HCT116 (cell line): ENCODE results near the gene TMEM266. TPM values are rescaled to one million over a fixed set of nuclear protein-coding genes. Genes with fewer than 3 reads are reported as not detected.
A peak's percentile ranks its signal among the peaks of the same experiment; 100 is the strongest.

Source experiments
- ATAC-seq: fragments of 200-7000 bp; cut with Tn5 transposase; 2 replicates; pipeline ENCODE4 v1.9.1; 2020; ENCODE audit warnings: mild to moderate bottlenecking, moderate library complexity
- BruUV-seq: library from RNA; stranded (reverse); fragments of 400-500 nt; replicated peaks from 2 replicates; lab custom pipeline; 2021; lab: Mats Ljungman, UMichigan
- CTCF ChIA-PET: fragments of 300-600 bp; sonication (Branson Sonifier 250); formaldehyde crosslinking; loops from one replicate; lab custom pipeline; 2021; ENCODE audit warnings: antibody characterized with exemption; lab: Charles Lee
- POLR2A ChIA-PET: fragments of 300-600, 350-600 bp; sonication (Branson Sonifier 250); formaldehyde crosslinking; loops from one replicate; lab custom pipeline; 2021; ENCODE audit warnings: antibody characterized with exemption; lab: Charles Lee
- RAD21 ChIA-PET, 2 experiments: fragments of 300-600 bp; sonication (Branson Sonifier 250); formaldehyde crosslinking; loops; one replicate each; lab custom pipeline; 2023; ENCODE audit warnings: low total read pairs in 2 of 2; ENCODE audit not compliant: uncharacterized antibody in 2 of 2, unreplicated experiment in 2 of 2, low non-redundant PET in 1 of 2; lab: Charles Lee
- DNase-seq: peaks from one replicate; pipeline ENCODE4 v3.0.0-alpha.2; 2010; ENCODE audit warnings: low read depth, low spot score
- H2AFZ ChIP-seq: fragments of 200-600 bp; shearing (Covaris generic), sonication (generic); 2 replicates; pipeline ENCODE4 v1.6.1; 2017; ENCODE audit warnings: low read depth, mixed run types, mixed read lengths, antibody characterized with exemption, low read length; ENCODE audit not compliant: poor library complexity, severe bottlenecking
- H3K27ac ChIP-seq: 2 replicates; pipeline ENCODE4 v1.5.1; 2012; ENCODE audit warnings: low read depth, low read length
- H3K27me3 ChIP-seq: fragments of 200-600 bp; sonication (generic); 2 replicates; pipeline ENCODE4 v1.6.1; 2016; ENCODE audit warnings: mixed run types, low read length, mixed read lengths; ENCODE audit not compliant: insufficient read depth
- H3K36me3 ChIP-seq, 2 experiments: fragments of 200-500 bp in 1 of 2; fragments of 200-600 bp in 1 of 2; sonication (Bioruptor generic) in 1 of 2; sonication (generic) in 1 of 2; 2 replicates each; pipeline versions ENCODE4 v1.5.1 to v1.6.1; 2014 to 2016; ENCODE audit warnings: low read length in 2 of 2, inconsistent platforms in 1 of 2, mixed read lengths in 1 of 2, mixed run types in 1 of 2; ENCODE audit not compliant: insufficient read depth in 2 of 2, control insufficient read depth in 1 of 2
- H3K4me1 ChIP-seq, 2 experiments: fragments of 200-600 bp in 1 of 2; sonication (generic) in 1 of 2; 2 replicates each; pipeline versions ENCODE4 v1.5.1 to v1.6.1; 2012 to 2017; ENCODE audit warnings: low read length in 2 of 2, inconsistent platforms in 1 of 2, mild to moderate bottlenecking in 1 of 2, mixed read lengths in 1 of 2, mixed run types in 1 of 2, moderate library complexity in 1 of 2; ENCODE audit not compliant: insufficient read depth in 2 of 2, control insufficient read depth in 1 of 2
- H3K4me2 ChIP-seq: fragments of 200-600 bp; sonication (generic); 2 replicates; pipeline ENCODE4 v1.6.1; 2017; ENCODE audit warnings: mixed run types, low read length, mixed read lengths
- H3K4me3 ChIP-seq, 2 experiments: fragments of 200-600 bp in 1 of 2; sonication (generic) in 1 of 2; replicated peaks in 1 of 2; 2 replicates each; pipeline ENCODE4 v1.5.1; 2011 to 2016; ENCODE audit warnings: low read length in 2 of 2, control low read depth in 1 of 2, low read depth in 1 of 2, mild to moderate bottlenecking in 1 of 2, mixed read lengths in 1 of 2, mixed run types in 1 of 2
- H3K79me2 ChIP-seq: fragments of 200-600 bp; sonication (generic); 2 replicates; pipeline ENCODE4 v1.6.1; 2017; ENCODE audit warnings: mild to moderate bottlenecking, mixed run types, low read length, moderate library complexity, mixed read lengths; ENCODE audit not compliant: insufficient read depth
- H3K9ac ChIP-seq: fragments of 200-600 bp; sonication (generic); 2 replicates; pipeline ENCODE4 v1.6.1; 2016; ENCODE audit warnings: low read length, mixed read lengths
- H3K9me2 ChIP-seq: fragments of 200-600 bp; sonication (generic), shearing (Covaris generic); 2 replicates; pipeline ENCODE4 v1.6.1; 2017; ENCODE audit warnings: mixed run types, mild to moderate bottlenecking, moderate library complexity; ENCODE audit not compliant: insufficient read depth
- H3K9me3 ChIP-seq, 2 experiments: fragments of 200-500 bp in 1 of 2; fragments of 200-600 bp in 1 of 2; sonication (Bioruptor generic) in 1 of 2; sonication (generic) in 1 of 2; 2 replicates each; pipeline ENCODE4 v1.6.1; 2014 to 2017; ENCODE audit warnings: low read length in 2 of 2, mixed read lengths in 2 of 2, inconsistent platforms in 1 of 2, low read depth in 1 of 2, mild to moderate bottlenecking in 1 of 2, mixed run types in 1 of 2, moderate library complexity in 1 of 2; ENCODE audit not compliant: control insufficient read depth in 1 of 2, insufficient read depth in 1 of 2
- H4K20me1 ChIP-seq: fragments of 200-600 bp; sonication (generic), shearing (Covaris generic); 2 replicates; pipeline ENCODE4 v1.6.1; 2017; ENCODE audit warnings: mixed run types, mild to moderate bottlenecking, moderate library complexity; ENCODE audit not compliant: insufficient read depth
- ATF3 ChIP-seq: IDR thresholded peaks from 2 replicates; pipeline ENCODE4 v1.6.1; 2012
- CBX3 ChIP-seq: IDR thresholded peaks from 2 replicates; pipeline ENCODE4 v1.6.1; 2012; ENCODE audit warnings: low read depth
- CTCF ChIP-seq, 3 experiments: fragments of 200-600 bp in 1 of 3; sonication (generic) in 1 of 3; IDR thresholded peaks in 2 of 3; conservative IDR thresholded peaks in 1 of 3; 2 replicates each; pipeline ENCODE4 v1.5.1; 2012 to 2017; ENCODE audit warnings: low read depth in 2 of 3, low read length in 2 of 3, antibody characterized with exemption in 1 of 3, borderline replicate concordance in 1 of 3, control low read depth in 1 of 3, mild to moderate bottlenecking in 1 of 3, mixed read lengths in 1 of 3, mixed run types in 1 of 3, moderate library complexity in 1 of 3; ENCODE audit not compliant: insufficient read depth in 1 of 3
- EGR1 ChIP-seq: IDR thresholded peaks from 2 replicates; pipeline ENCODE4 v1.6.1; 2012; ENCODE audit warnings: low read depth
- ELF1 ChIP-seq: IDR thresholded peaks from 2 replicates; pipeline ENCODE4 v1.6.1; 2012; ENCODE audit warnings: low read depth, borderline replicate concordance
- EZH2 ChIP-seq: fragments of 200-600 bp; sonication (generic); IDR thresholded peaks from 2 replicates; pipeline ENCODE4 v1.6.1; 2017; ENCODE audit warnings: antibody characterized with exemption, mixed run types
- EZH2phosphoT487 ChIP-seq: fragments of 200-600 bp; IDR thresholded peaks from 2 replicates; pipeline ENCODE4 v1.6.1; 2018; ENCODE audit warnings: antibody characterized with exemption, borderline replicate concordance
- JUND ChIP-seq: IDR thresholded peaks from 2 replicates; pipeline ENCODE4 v1.6.1; 2012
- MAX ChIP-seq: IDR thresholded peaks from 2 replicates; pipeline ENCODE4 v1.6.1; 2012
- POLR2A ChIP-seq: IDR thresholded peaks from 2 replicates; pipeline ENCODE4 v1.7.0; 2011; ENCODE audit warnings: borderline replicate concordance; ENCODE audit not compliant: insufficient read depth, insufficient read length; ENCODE audit errors: extremely low read depth
- POLR2AphosphoS5 ChIP-seq: IDR thresholded peaks from 2 replicates; pipeline ENCODE4 v1.6.1; 2011; ENCODE audit warnings: mild to moderate bottlenecking, low read depth, low read length, moderate library complexity
- RAD21 ChIP-seq: IDR thresholded peaks from 2 replicates; pipeline ENCODE4 v1.6.1; 2012; ENCODE audit warnings: low read depth, mild to moderate bottlenecking
- REST ChIP-seq: IDR thresholded peaks from 2 replicates; pipeline ENCODE4 v1.6.1; 2012; ENCODE audit warnings: low read depth
- SP1 ChIP-seq: IDR thresholded peaks from 2 replicates; pipeline ENCODE4 v1.6.1; 2012; ENCODE audit warnings: low read depth
- SRF ChIP-seq: IDR thresholded peaks from 2 replicates; pipeline ENCODE4 v1.6.1; 2012; ENCODE audit warnings: low read depth
- TCF7L2 ChIP-seq: IDR thresholded peaks from 2 replicates; pipeline ENCODE4 v1.7.0; 2011; ENCODE audit warnings: borderline replicate concordance, inconsistent platforms; ENCODE audit not compliant: insufficient read depth, insufficient read length; ENCODE audit errors: extremely low read depth
- YY1 ChIP-seq: IDR thresholded peaks from 2 replicates; pipeline ENCODE4 v1.6.1; 2011; ENCODE audit warnings: low read length, low read depth, moderate library complexity, mild to moderate bottlenecking; ENCODE audit not compliant: insufficient replicate concordance; ENCODE audit errors: extremely low read depth
- ZFX ChIP-seq: fragments of 450-650 bp; IDR thresholded peaks from 2 replicates; pipeline ENCODE4 v1.6.1; 2017
- intact Hi-C: fragments of 100-400 bp; cut with micrococcal nuclease; formaldehyde crosslinking; loops from 2 replicates; pipeline ENCODE4 v1.10.0; 2022
- total RNA-seq: library from RNA; stranded (reverse); gene quantifications from one replicate; pipeline ENCODE4 v1.2.1, GENCODE V29; 2021; ENCODE audit not compliant: unreplicated experiment

Gene TMEM266
- total RNA-seq, 1 experiment from 2014 or later = 0.91 TPM

GRCh38 chr15:76150513-76150912 lies 90.7 kb downstream of the TMEM266 start:
- no peaks in the 10 kb centered on the region for H3K36me3 ChIP-seq
- H3K4me1 ChIP-seq = peaks cover 0 to 18% of the 10 kb centered on the region in 2 experiments; a peak in 2 of 4 replicates
- no peak overlapping the region for H2AFZ ChIP-seq
- no peak overlapping the region for H3K4me3 ChIP-seq
- TF ChIP-seq EGR1 = no peak
- no peak for TF ChIP-seq CTCF (IDR thresholded peaks at IDR 0.05 in 2 of 3, conservative IDR thresholded peaks at IDR 0.05 in 1 of 3; ENCODE audit: borderline replicate concordance in 1 of 3, insufficient read depth in 1 of 3, low read depth in 2 of 3, low read length in 2 of 3)
- TF ChIP-seq EZH2 = no peak
- no peak for TF ChIP-seq ELF1
- no peak for TF ChIP-seq TCF7L2
- no peak for TF ChIP-seq REST
- TF ChIP-seq CBX3 = no peak
- no peak for TF ChIP-seq EZH2phosphoT487
- TF ChIP-seq POLR2AphosphoS5 = no peak
- no peak for TF ChIP-seq YY1
- no peak for TF ChIP-seq ZFX
- no peak for TF ChIP-seq SRF
- no peak for TF ChIP-seq ATF3
- TF ChIP-seq SP1 = no peak
- TF ChIP-seq MAX = no peak
- TF ChIP-seq POLR2A = no peak
- no peak for TF ChIP-seq JUND
- no peak for TF ChIP-seq RAD21
- no peak overlapping the region for H3K27ac ChIP-seq
- POLR2A ChIA-PET = no interaction called here
- intact Hi-C loops = no loop called here
- H3K9me3 ChIP-seq = no peaks in the 10 kb centered on the region
- CTCF ChIA-PET = interaction anchor here (0.7 to 1.7 kb wide), 13 partner anchors 11 to 716 kb away, joined by 3 to 12 read pairs (median 4); no protein-coding TSS in a partner anchor
- H3K79me2 ChIP-seq = no peaks in the 10 kb centered on the region
- H3K27me3 ChIP-seq = no peaks in the 10 kb centered on the region
- no peak overlapping the region for H3K9ac ChIP-seq
- DNase-seq = no peak
- RAD21 ChIA-PET = interaction anchor here in 1 of 2 experiments (1.0 kb wide), 1 partner anchor 93 kb away, joined by 3 read pairs; no protein-coding TSS in a partner anchor
- no TSS peak for BruUV-seq
- H4K20me1 ChIP-seq = no peaks in the 10 kb centered on the region
- 0 out of 2 replicates have a peak overlapping the region, but pooled peaks have one; percentile 10 for H3K4me2 ChIP-seq
- no peak for ATAC-seq
- no peaks in the 10 kb centered on the region for H3K9me2 ChIP-seq
